Ovary (tissue), 3 donors: ENCODE results near the gene MAMDC4.
"Not testable (repeated sequence)": the region's sequence is repeated elsewhere in the genome, so short reads cannot be mapped to it uniquely, and the experiment has no call there.

Source experiments
- CTCF ChIP-seq, 3 donors: fragments of 450-650 bp in 2 of 3; fragments of 200-600 bp in 1 of 3; IDR thresholded peaks; one replicate each; pipeline versions ENCODE4 v1.5.1 to v1.8.0; 2016 to 2022; ENCODE audit warnings: antibody characterized with exemption in 3 of 3, mild to moderate bottlenecking in 1 of 3
- POLR2A ChIP-seq: fragments of 450-650 bp; IDR thresholded peaks from one replicate; pipeline ENCODE4 v1.6.1; 2017; ENCODE audit warnings: antibody characterized with exemption, mild to moderate bottlenecking, moderate library complexity
- donor health status: DM: no; HTN: no; CAD: no.

GRCh38 chr9:136833381-136834048 lies 18.6 kb upstream of the MAMDC4 start:
- TF ChIP-seq POLR2A; CTCF (IDR thresholded peaks at IDR 0.05): not testable (repeated sequence)
